ENCODE measurements around the gene BGLAP.

The BGLAP gene

DNA sequence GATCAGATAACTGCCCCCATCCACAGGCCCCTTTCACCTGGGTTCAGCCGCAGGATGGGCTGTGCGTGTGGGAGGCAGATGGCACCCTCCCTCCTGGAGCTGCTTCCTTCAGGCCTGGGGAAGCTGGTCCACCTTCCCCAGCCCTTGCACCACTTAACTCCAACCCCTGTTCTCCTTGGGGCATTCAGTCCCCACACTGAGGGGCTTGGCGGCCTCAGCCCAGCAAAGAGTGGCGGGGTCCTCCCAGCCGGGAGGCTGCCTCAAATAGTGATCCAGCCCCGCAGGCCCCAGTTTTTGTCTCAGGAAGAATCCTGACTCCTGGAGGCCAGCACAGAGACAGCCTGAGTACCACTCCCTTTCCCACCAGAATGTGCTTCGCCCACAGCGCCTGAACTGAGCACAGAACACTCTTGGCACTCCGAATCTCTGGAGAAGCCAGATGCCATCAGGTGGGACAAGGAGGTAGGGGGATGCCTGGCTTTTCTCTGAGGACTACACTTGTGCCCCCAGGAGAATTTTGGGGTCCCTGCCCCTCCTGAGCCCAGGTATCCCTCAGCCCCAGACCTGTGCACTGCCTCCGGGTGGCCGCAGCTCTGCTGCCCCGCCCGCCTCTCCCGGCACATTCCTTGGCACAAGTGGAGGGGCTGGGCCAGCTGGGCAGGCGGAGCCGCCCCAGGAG, 4.9 kb downstream of the BGLAP start:
- TF ChIP-seq, protein P1, sequence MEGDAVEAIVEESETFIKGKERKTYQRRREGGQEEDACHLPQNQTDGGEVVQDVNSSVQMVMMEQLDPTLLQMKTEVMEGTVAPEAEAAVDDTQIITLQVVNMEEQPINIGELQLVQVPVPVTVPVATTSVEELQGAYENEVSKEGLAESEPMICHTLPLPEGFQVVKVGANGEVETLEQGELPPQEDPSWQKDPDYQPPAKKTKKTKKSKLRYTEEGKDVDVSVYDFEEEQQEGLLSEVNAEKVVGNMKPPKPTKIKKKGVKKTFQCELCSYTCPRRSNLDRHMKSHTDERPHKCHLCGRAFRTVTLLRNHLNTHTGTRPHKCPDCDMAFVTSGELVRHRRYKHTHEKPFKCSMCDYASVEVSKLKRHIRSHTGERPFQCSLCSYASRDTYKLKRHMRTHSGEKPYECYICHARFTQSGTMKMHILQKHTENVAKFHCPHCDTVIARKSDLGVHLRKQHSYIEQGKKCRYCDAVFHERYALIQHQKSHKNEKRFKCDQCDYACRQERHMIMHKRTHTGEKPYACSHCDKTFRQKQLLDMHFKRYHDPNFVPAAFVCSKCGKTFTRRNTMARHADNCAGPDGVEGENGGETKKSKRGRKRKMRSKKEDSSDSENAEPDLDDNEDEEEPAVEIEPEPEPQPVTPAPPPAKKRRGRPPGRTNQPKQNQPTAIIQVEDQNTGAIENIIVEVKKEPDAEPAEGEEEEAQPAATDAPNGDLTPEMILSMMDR (IDR thresholded peaks at IDR 0.05; ENCODE audit: extremely low read depth, missing control alignments), result no peak
- no peak for DNase-seq (ENCODE audit: low spot score)

DNA sequence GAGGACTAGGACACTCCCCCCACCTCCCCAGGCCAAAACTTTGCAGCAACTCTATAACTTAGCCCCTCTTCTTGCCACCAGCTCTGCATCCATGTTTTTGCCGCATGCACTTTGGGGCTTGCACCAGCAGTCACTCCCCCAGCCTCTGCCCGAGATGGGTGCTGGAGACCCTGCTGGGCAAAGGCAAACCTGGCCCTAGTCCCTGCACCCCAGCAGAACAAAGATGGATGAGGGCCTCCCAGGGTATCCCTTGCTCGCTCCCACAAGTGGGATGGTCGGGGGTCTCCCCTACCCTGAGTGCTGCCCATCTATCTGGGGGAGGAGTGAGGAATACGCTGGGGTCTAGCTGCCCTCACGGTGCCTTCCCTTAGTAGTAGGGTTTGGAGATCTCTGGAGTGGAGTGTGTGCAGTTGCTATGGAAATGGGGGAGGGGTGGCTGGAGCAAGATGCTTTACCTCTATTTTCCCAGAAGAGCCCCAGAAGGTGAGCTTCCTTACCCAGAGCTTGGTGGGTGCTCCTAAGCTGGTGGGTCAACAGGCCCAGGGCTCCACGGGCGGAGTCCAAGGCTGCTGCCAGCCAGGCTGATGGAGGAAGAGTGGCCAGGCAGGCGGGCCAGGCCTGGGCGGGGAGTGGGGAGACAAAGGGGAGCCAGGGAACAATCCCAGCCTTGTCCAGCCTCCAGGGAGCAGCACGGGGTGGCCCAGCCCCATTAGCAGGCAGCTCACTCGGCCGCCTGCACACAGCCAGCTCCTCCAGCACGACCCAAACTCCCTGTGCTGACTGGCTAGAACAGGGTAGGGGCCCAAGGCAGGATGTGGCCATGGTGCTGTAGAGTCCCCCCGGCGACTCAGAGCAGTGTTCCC, 5.7 kb downstream of the BGLAP start, which contains the start of gene PAQR6:
Gene PAQR6, minus strand, starts transcription at position 597 of the 863 bp plus-strand sequence. CDS start 1,325 bp downstream, outside the sequence.
- DNase-seq (ENCODE audit: low spot score), result no peak
- TF ChIP-seq, protein P1 (IDR thresholded peaks at IDR 0.05; ENCODE audit: extremely low read depth, missing control alignments), result no peak

GRCh38 chr1:156248323-156248683, 6.3 kb downstream of the BGLAP start:
- no peak for DNase-seq (ENCODE audit: low spot score)
- TF ChIP-seq, protein P1 (IDR thresholded peaks at IDR 0.05; ENCODE audit: extremely low read depth, missing control alignments), result no peak

DNA sequence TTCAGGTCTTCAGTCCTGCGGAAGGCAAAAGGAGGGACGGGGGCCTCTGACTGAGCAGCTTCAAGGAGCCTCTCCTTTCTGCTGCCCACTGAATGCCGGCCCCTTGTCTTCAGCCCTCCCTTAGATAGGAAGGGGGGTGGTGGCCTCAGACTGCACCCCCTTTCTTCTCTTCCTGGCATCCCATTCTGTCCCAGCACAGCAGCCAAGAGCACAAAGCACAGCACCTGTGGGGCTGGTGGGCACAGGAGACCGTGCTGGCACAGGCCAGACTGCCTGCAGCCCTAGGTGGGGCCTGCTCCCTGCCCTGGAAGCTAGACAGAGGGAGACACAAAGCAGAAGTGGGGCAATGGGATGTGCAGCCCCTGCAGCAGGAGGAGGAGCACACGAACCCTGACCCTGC, 7.6 kb downstream of the BGLAP start:
- TF ChIP-seq, protein P1 (IDR thresholded peaks at IDR 0.05; ENCODE audit: extremely low read depth, missing control alignments), result no peak
- DNase-seq (ENCODE audit: low spot score), result no peak

GRCh38 chr1:156251527-156251926, 9.5 kb downstream of the BGLAP start:
- TF ChIP-seq, protein P1 (IDR thresholded peaks at IDR 0.05; ENCODE audit: extremely low read depth, missing control alignments), result no peak
- DNase-seq (ENCODE audit: low spot score), result no peak

- TF ChIP-seq, protein P1 (IDR thresholded peaks at IDR 0.05; ENCODE audit: extremely low read depth, missing control alignments), result no peak
- DNase-seq (ENCODE audit: low spot score), result no peak
Measured at GRCh38 chr1:156253634-156254033, 11.7 kb downstream of the BGLAP start.

DNA sequence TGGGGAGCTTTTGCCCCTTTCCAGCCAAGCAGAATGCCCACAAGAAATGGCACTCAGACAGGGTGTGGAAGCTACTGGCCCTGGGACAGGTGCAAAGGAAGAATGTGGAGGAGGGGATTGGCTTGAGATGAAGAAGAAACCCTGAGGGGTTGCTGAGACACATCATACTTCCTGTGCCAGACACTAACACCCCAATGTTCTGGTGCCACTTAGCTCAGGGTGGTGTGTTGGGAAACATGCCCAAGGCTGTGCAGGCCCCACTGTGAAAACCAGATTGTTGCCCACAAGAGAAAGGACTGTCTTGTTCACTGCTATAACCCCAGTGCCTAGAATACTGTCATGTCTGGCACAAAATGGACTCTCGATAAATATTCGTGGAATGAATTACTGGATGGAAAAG, 15.7 kb downstream of the BGLAP start:
- no peak for DNase-seq (ENCODE audit: low spot score)
- TF ChIP-seq, protein P1 (IDR thresholded peaks at IDR 0.05; ENCODE audit: extremely low read depth, missing control alignments), result no peak
